ENCODE measurements around the gene LRIG2.
"Not testable (repeated sequence)": the region's sequence is repeated elsewhere in the genome, so short reads cannot be mapped to it uniquely, and the experiment has no call there.

The LRIG2 gene

GRCh38 chr1:113072757-113073478 is at the start of gene LRIG2:
TSS of gene LRIG2 (plus strand) at chr1:113073198. CDS start at chr1:113073407, 209 bp downstream.
- DNase-seq: peak; percentile 99

GRCh38 chr1:113023316-113023715 is 49.7 kb upstream of the LRIG2 start:
- not testable (repeated sequence) for DNase-seq

GRCh38 chr1:113027007-113027406 is 46.0 kb upstream of the LRIG2 start:
- DNase-seq: no peak

GRCh38 chr1:113027449-113027848 is 45.5 kb upstream of the LRIG2 start:
- no peak for DNase-seq

- DNase-seq: no peak
Measured at GRCh38 chr1:113029822-113030221, 43.2 kb upstream of the LRIG2 start.

- no peak for DNase-seq
Measured at GRCh38 chr1:113031171-113031933, 41.6 kb upstream of the LRIG2 start.

- no peak for DNase-seq
Measured at GRCh38 chr1:113035086-113035485, 37.9 kb upstream of the LRIG2 start.

GRCh38 chr1:113036639-113037321 is 36.2 kb upstream of the LRIG2 start:
- no peak for DNase-seq

- no peak for DNase-seq
Measured at GRCh38 chr1:113040041-113040440, 33.0 kb upstream of the LRIG2 start.

- DNase-seq: no peak
Measured at GRCh38 chr1:113040718-113041412, 32.1 kb upstream of the LRIG2 start.

GRCh38 chr1:113041569-113042284 is 31.3 kb upstream of the LRIG2 start:
- no peak for DNase-seq

GRCh38 chr1:113042285-113043143 is 30.5 kb upstream of the LRIG2 start:
- peak; percentile 22 for DNase-seq

GRCh38 chr1:113043144-113043488 is 29.9 kb upstream of the LRIG2 start:
- DNase-seq: not testable (repeated sequence)

GRCh38 chr1:113046569-113046968 is 26.4 kb upstream of the LRIG2 start:
- no peak for DNase-seq

- DNase-seq: no peak
Measured at GRCh38 chr1:113048064-113048463, 24.9 kb upstream of the LRIG2 start.

- no peak for DNase-seq
Measured at GRCh38 chr1:113053344-113054126, 19.5 kb upstream of the LRIG2 start.

GRCh38 chr1:113055570-113055969 is 17.4 kb upstream of the LRIG2 start:
- DNase-seq: no peak

GRCh38 chr1:113057006-113057405 is 16.0 kb upstream of the LRIG2 start:
- DNase-seq: no peak

GRCh38 chr1:113058941-113059706 is 13.9 kb upstream of the LRIG2 start:
- no peak for DNase-seq

GRCh38 chr1:113063456-113063855 is 9.5 kb upstream of the LRIG2 start:
- not testable (repeated sequence) for DNase-seq
